IMR-90 (cell line): ENCODE results near the gene SMC6.

ENCODE experiments used
- FOS ChIP-seq: fragments of 150-350 bp; IDR thresholded peaks from 2 replicates; pipeline ENCODE4 v1.6.1; 2016; ENCODE audit warnings: low read depth, low read length
- MXI1 ChIP-seq: IDR thresholded peaks from 2 replicates; pipeline ENCODE4 v1.6.1; 2012; ENCODE audit warnings: low read depth, mild to moderate bottlenecking, low read length, moderate library complexity, borderline replicate concordance
- POLR2A ChIP-seq: IDR thresholded peaks from 2 replicates; pipeline ENCODE4 v1.6.1; 2012; ENCODE audit warnings: mild to moderate bottlenecking, low read depth, low read length
- RAD21 ChIP-seq: IDR thresholded peaks from 2 replicates; pipeline ENCODE4 v1.6.1; 2012; ENCODE audit warnings: low read length, improper control_type of control experiment
- RCOR1 ChIP-seq: IDR thresholded peaks from 2 replicates; pipeline ENCODE4 v1.6.1; 2012; ENCODE audit warnings: mild to moderate bottlenecking, low read length, improper control_type of control experiment; ENCODE audit not compliant: insufficient replicate concordance
- TF ChIP-seq, protein P1 (sequence below): conservative IDR thresholded peaks from 2 replicates; pipeline ENCODE4 v1.5.1; 2012; ENCODE audit warnings: mild to moderate bottlenecking, low read depth, low read length, improper control_type of control experiment
- TF ChIP-seq, protein P2 (sequence below): fragments of 150-350 bp; IDR thresholded peaks from 2 replicates; pipeline ENCODE4 v1.6.1; 2017; ENCODE audit warnings: mild to moderate bottlenecking, antibody characterized with exemption, low read length, low read depth

DNA sequence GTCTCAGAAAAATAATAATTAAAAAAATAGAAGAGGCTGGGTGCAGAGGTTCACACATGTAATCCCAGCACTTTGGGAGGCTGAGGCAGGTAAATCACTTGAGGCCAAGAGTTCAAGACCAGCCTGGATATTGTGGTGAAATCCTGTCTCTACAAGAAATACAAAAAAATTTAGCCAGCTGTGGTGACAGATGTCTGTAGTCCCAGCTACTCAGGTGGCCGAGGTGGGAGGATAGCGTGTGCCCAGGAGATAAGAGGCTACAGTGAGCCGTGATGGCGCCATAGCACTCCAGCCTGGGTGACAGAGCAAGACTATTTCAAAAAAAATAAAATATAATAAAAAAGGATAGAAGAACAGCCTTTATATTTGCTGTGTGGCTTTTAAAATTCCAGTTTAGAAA lies 35.9 kb downstream of the SMC6 start:
- TF ChIP-seq RAD21 (no peak), RCOR1 (no peak), POLR2A (no peak), MXI1 (no peak), FOS (no peak)
- TF ChIP-seq, protein P1, sequence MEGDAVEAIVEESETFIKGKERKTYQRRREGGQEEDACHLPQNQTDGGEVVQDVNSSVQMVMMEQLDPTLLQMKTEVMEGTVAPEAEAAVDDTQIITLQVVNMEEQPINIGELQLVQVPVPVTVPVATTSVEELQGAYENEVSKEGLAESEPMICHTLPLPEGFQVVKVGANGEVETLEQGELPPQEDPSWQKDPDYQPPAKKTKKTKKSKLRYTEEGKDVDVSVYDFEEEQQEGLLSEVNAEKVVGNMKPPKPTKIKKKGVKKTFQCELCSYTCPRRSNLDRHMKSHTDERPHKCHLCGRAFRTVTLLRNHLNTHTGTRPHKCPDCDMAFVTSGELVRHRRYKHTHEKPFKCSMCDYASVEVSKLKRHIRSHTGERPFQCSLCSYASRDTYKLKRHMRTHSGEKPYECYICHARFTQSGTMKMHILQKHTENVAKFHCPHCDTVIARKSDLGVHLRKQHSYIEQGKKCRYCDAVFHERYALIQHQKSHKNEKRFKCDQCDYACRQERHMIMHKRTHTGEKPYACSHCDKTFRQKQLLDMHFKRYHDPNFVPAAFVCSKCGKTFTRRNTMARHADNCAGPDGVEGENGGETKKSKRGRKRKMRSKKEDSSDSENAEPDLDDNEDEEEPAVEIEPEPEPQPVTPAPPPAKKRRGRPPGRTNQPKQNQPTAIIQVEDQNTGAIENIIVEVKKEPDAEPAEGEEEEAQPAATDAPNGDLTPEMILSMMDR: no peak
- TF ChIP-seq, protein P2, sequence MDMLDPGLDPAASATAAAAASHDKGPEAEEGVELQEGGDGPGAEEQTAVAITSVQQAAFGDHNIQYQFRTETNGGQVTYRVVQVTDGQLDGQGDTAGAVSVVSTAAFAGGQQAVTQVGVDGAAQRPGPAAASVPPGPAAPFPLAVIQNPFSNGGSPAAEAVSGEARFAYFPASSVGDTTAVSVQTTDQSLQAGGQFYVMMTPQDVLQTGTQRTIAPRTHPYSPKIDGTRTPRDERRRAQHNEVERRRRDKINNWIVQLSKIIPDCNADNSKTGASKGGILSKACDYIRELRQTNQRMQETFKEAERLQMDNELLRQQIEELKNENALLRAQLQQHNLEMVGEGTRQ: no peak
